HepG2 (cell line): ENCODE data around the gene KXD1. TPM values are rescaled to one million over a fixed set of nuclear protein-coding genes. Genes with fewer than 3 reads are reported as not detected.
A peak's percentile ranks its signal among the peaks of the same experiment; 100 is the strongest.

Source experiments
- ARID3A ChIP-seq: IDR thresholded peaks from 2 replicates; pipeline ENCODE4 v1.6.1; 2012; ENCODE audit warnings: low read depth, low read length, improper control_type of control experiment
- ATF3 ChIP-seq: sonication (generic); formaldehyde crosslinking; IDR thresholded peaks from 2 replicates; pipeline ENCODE4 v1.4.0; 2020; ENCODE audit warnings: missing genetic modification reagents
- ATF6 ChIP-seq: sonication (generic); formaldehyde crosslinking; conservative IDR thresholded peaks from 2 replicates; pipeline ENCODE4 v1.4.0; 2020; ENCODE audit warnings: missing genetic modification reagents
- BHLHE40 ChIP-seq: IDR thresholded peaks from 2 replicates; pipeline ENCODE4 v1.6.1; 2011; ENCODE audit warnings: low read length, improper control_type of control experiment
- DR1 ChIP-seq: sonication (generic); formaldehyde crosslinking; IDR thresholded peaks from 2 replicates; pipeline ENCODE4 v1.8.0; 2021; ENCODE audit warnings: mild to moderate bottlenecking, missing genetic modification reagents, inconsistent platforms
- HNRNPLL ChIP-seq: fragments of 200-400 bp; formaldehyde crosslinking; IDR thresholded peaks from 2 replicates; pipeline ENCODE4 v1.6.1; 2017; ENCODE audit warnings: mild to moderate bottlenecking, low read depth, low read length; ENCODE audit not compliant: poor library complexity, severe bottlenecking
- ISL2 ChIP-seq: sonication (generic); formaldehyde crosslinking; IDR thresholded peaks from 2 replicates; pipeline ENCODE4 v1.5.0; 2020; ENCODE audit warnings: missing genetic modification reagents
- MAZ ChIP-seq, 2 experiments: sonication (generic) in 1 of 2; formaldehyde crosslinking in 1 of 2; IDR thresholded peaks; 2 replicates each; pipeline versions ENCODE4 v1.5.0 to v1.6.1; 2012 to 2020; ENCODE audit warnings: low read depth in 2 of 2, mild to moderate bottlenecking in 2 of 2, borderline replicate concordance in 1 of 2, improper control_type of control experiment in 1 of 2, low read length in 1 of 2, missing genetic modification reagents in 1 of 2, moderate library complexity in 1 of 2
- NR2F1 ChIP-seq, 2 experiments: fragments of 450-650 bp in 1 of 2; formaldehyde crosslinking in 1 of 2; IDR thresholded peaks; 2 replicates each; pipeline versions ENCODE4 v1.5.0 to v1.6.1; 2016 to 2020; ENCODE audit warnings: mild to moderate bottlenecking in 1 of 2, missing compliant biosample characterization in 1 of 2, missing genetic modification reagents in 1 of 2, moderate library complexity in 1 of 2
- RBFOX2 ChIP-seq: fragments of 200-400 bp; formaldehyde crosslinking; IDR thresholded peaks from 2 replicates; pipeline ENCODE4 v1.6.1; 2017; ENCODE audit warnings: low read depth, mild to moderate bottlenecking, low read length
- SMC3 ChIP-seq: IDR thresholded peaks from 2 replicates; pipeline ENCODE4 v1.6.1; 2011; ENCODE audit warnings: low read length, improper control_type of control experiment
- TBX2 ChIP-seq: sonication (generic); formaldehyde crosslinking; IDR thresholded peaks from 2 replicates; pipeline ENCODE4 v1.5.0; 2020; ENCODE audit warnings: missing genetic modification reagents, mild to moderate bottlenecking, borderline replicate concordance
- ZBTB10 ChIP-seq: sonication (generic); formaldehyde crosslinking; IDR thresholded peaks from 2 replicates; pipeline ENCODE4 v1.4.0; 2020; ENCODE audit warnings: missing genetic modification reagents, borderline replicate concordance
- ZNF605 ChIP-seq: sonication (generic); formaldehyde crosslinking; IDR thresholded peaks from 2 replicates; pipeline ENCODE4 v1.8.0; 2022; ENCODE audit warnings: mild to moderate bottlenecking, missing genetic modification reagents
- ZNF710 ChIP-seq: sonication (generic); formaldehyde crosslinking; IDR thresholded peaks from 2 replicates; pipeline ENCODE4 v1.5.0; 2020; ENCODE audit warnings: mild to moderate bottlenecking, missing genetic modification reagents, borderline replicate concordance
- polyA plus RNA-seq, 8 experiments: library from polyadenylated mRNA; depleted of rRNA in 3 of 8; stranded (reverse) in 7 of 8; unstranded in 1 of 8; fragments of >200 nt; fragmentation: Illumina TruSeq in 4 of 8; extraction: Trizol in 4 of 8; gene quantifications; 2 replicates each; pipeline versions ENCODE4 v1.2.1 to v1.2.3, GENCODE V29; 2011 to 2016; ENCODE audit warnings: low read depth in 4 of 8, missing spikeins in 1 of 8, mixed read lengths in 1 of 8; ENCODE audit not compliant: insufficient read depth in 1 of 8
- total RNA-seq, 5 experiments: library from RNA; depleted of rRNA; stranded (reverse); fragments of >200 nt; fragmentation: Illumina TruSeq; extraction: Trizol; gene quantifications; 2 replicates each; pipeline ENCODE4 v1.2.3, GENCODE V29; 2016; ENCODE audit warnings: low read depth in 1 of 5

KXD1 gene
- total and polyA plus RNA-seq, 2 of the 13 experiments (the other 11 are each of a cell fraction or from before 2014, with no cell fraction given), result 44.6 to 143 TPM

GRCh38 chr19:18522124-18522861 is 35.4 kb upstream of the KXD1 start (continued):
- TF ChIP-seq ARID3A (0 out of 2 replicates have a peak, but pooled peaks have one; percentile 3), ZNF710 (CRISPR knock-in tag) (no peak; the same call in 1 of the 2 replicates), MAZ (IDR thresholded peaks at IDR 0.05; ENCODE audit: borderline replicate concordance, low read depth, low read length) (0 out of 2 replicates have a peak, but pooled peaks have one; percentile 18), MAZ (CRISPR knock-in tag; IDR thresholded peaks at IDR 0.05; ENCODE audit: low read depth) (no peak), DR1 (CRISPR knock-in tag) (no peak; the same call in 1 of the 2 replicates), NR2F1 (CRISPR knock-in tag; IDR thresholded peaks at IDR 0.05) (peak in 1 of 2 experiments; percentile 46; a peak in 1 of 4 replicates), TBX2 (CRISPR knock-in tag) (peak; percentile 31; the same call in 1 of the 2 replicates), ATF6 (CRISPR knock-in tag) (no peak), RBFOX2 (0 out of 2 replicates have a peak, but pooled peaks have one; percentile 5), ATF3 (CRISPR knock-in tag) (no peak), ZBTB10 (CRISPR knock-in tag) (no peak), BHLHE40 (peak; percentile 10; the same call in 1 of the 2 replicates), ZNF605 (no peak; the same call in 1 of the 2 replicates), HNRNPLL (peak; percentile 44), ISL2 (0 out of 2 replicates have a peak, but pooled peaks have one; percentile 23), SMC3 (no peak)
